ENCODE data around the gene BMP10. TPM values are rescaled to one million over a fixed set of nuclear protein-coding genes. Genes with fewer than 3 reads are reported as not detected.

The BMP10 gene
- polyA plus RNA-seq, 1 donor (not counting 4 experiments of a cell fraction or from before 2014, with no cell fraction given), result 0.05 TPM

- peak overlapping the region; percentile 46 for H3K27ac ChIP-seq (ENCODE audit: control insufficient read depth, insufficient read depth, low read length)
- no peak overlapping the region for H3K9ac ChIP-seq (ENCODE audit: control insufficient read depth, extremely low read depth, insufficient read depth, low read length)
- DNase-seq (ENCODE audit: low read depth, low spot score) (peak; percentile 44), FAIRE-seq (peak; percentile 86)
- H3K4me1 ChIP-seq (ENCODE audit: control insufficient read depth, extremely low read depth, insufficient read depth, low read length), result peaks cover 29% of the 10 kb centered on the region
- no peak overlapping the region for H2AFZ ChIP-seq (ENCODE audit: control insufficient read depth, low read length)
- no peaks in the 10 kb centered on the region for H3K9me1 ChIP-seq (ENCODE audit: control insufficient read depth, extremely low read depth, insufficient read depth, low read length)
- no peaks in the 10 kb centered on the region for H3K27me3 ChIP-seq (ENCODE audit: control insufficient read depth, extremely low read depth, insufficient read depth, low read length)
- H3K9me3 ChIP-seq (ENCODE audit: control insufficient read depth, low read depth, low read length), result no peaks in the 10 kb centered on the region
- H3K36me3 ChIP-seq (ENCODE audit: control insufficient read depth in 2 of 2, extremely low read depth in 1 of 2, insufficient read depth in 2 of 2, low read length in 2 of 2), result no peaks in the 10 kb centered on the region
- dilution Hi-C loops (cut with MboI; ENCODE audit: extremely low pct_ligation_motif_present, low sequenced_read_pairs), result no loop called here
- H3K4me3 ChIP-seq (ENCODE audit: control insufficient read depth in 2 of 3, extremely low read depth in 1 of 3, insufficient read depth in 2 of 3, low read depth in 1 of 3, low read length in 3 of 3), result no peak overlapping the region
- TF ChIP-seq CTCF (optimal IDR thresholded peaks at IDR 0.05 in 1 of 3, IDR thresholded peaks at IDR 0.05 in 1 of 3, conservative IDR thresholded peaks at IDR 0.05 in 1 of 3; ENCODE audit: extremely low read depth in 1 of 3, insufficient read depth in 2 of 3, low read length in 3 of 3) (no peak), EZH2 (IDR thresholded peaks at IDR 0.05; ENCODE audit: low read length) (no peak)
- no peaks in the 10 kb centered on the region for H4K20me1 ChIP-seq (ENCODE audit: control insufficient read depth, extremely low read depth, insufficient read depth, low read length)
- peak overlapping the region; percentile 36 for H3K4me2 ChIP-seq (ENCODE audit: control insufficient read depth, extremely low read depth, insufficient read depth, low read depth, low read length)
- H3K79me2 ChIP-seq (ENCODE audit: control insufficient read depth, insufficient read depth, low read length), result no peaks in the 10 kb centered on the region
These were observed 47.3 kb upstream of the BMP10 start for GRCh38 chr2:68918497-68918896.

DNA sequence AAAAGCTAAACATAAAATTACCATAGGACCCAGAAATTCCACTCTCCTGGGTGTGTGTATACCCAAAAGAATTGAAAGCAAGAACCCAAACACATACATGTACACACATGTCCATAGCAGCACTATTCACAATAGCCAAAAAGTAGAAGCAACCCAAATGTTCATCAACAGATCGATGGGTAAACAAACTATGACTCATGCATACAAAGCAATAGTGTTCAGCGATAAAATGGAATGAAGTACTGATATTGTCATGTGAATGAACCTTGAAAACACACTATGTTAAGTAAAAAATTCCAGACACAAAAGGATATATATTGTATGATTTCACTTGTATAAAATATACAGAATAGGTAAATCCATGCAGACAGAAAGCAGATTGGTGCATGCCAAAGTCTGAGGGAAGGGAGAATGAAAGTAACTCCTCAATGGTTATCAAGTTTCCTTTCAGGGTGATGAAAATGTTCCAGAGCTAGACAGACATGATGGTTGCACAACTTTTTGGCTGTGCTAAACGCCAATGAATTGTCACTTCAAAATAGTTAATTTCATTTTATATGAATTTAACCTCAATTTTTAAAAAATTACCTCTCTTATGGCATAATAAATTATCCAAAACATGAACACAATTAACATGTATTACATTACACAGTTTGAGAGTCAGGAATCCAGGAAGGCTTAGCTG is 46.0 kb upstream of the BMP10 start:
- FAIRE-seq (peak; percentile 53), DNase-seq (ENCODE audit: low read depth, low spot score) (no peak)
- peaks cover 29% of the 10 kb centered on the region for H3K4me1 ChIP-seq (ENCODE audit: control insufficient read depth, extremely low read depth, insufficient read depth, low read length)
- dilution Hi-C loops (cut with MboI; ENCODE audit: extremely low pct_ligation_motif_present, low sequenced_read_pairs), result no loop called here
- no peak overlapping the region for H3K27ac ChIP-seq (ENCODE audit: control insufficient read depth, insufficient read depth, low read length)
- H2AFZ ChIP-seq (ENCODE audit: control insufficient read depth, low read length), result no peak overlapping the region
- no peaks in the 10 kb centered on the region for H3K36me3 ChIP-seq (ENCODE audit: control insufficient read depth in 2 of 2, extremely low read depth in 1 of 2, insufficient read depth in 2 of 2, low read length in 2 of 2)
- H3K9me3 ChIP-seq (ENCODE audit: control insufficient read depth, low read depth, low read length), result no peaks in the 10 kb centered on the region
- TF ChIP-seq CTCF (optimal IDR thresholded peaks at IDR 0.05 in 1 of 3, IDR thresholded peaks at IDR 0.05 in 1 of 3, conservative IDR thresholded peaks at IDR 0.05 in 1 of 3; ENCODE audit: extremely low read depth in 1 of 3, insufficient read depth in 2 of 3, low read length in 3 of 3) (no peak), EZH2 (IDR thresholded peaks at IDR 0.05; ENCODE audit: low read length) (no peak)
- H4K20me1 ChIP-seq (ENCODE audit: control insufficient read depth, extremely low read depth, insufficient read depth, low read length), result no peaks in the 10 kb centered on the region
- no peaks in the 10 kb centered on the region for H3K79me2 ChIP-seq (ENCODE audit: control insufficient read depth, insufficient read depth, low read length)
- no peak overlapping the region for H3K4me3 ChIP-seq (ENCODE audit: control insufficient read depth in 2 of 3, extremely low read depth in 1 of 3, insufficient read depth in 2 of 3, low read depth in 1 of 3, low read length in 3 of 3)
- H3K4me2 ChIP-seq (ENCODE audit: control insufficient read depth, extremely low read depth, insufficient read depth, low read depth, low read length), result no peak overlapping the region
- no peaks in the 10 kb centered on the region for H3K9me1 ChIP-seq (ENCODE audit: control insufficient read depth, extremely low read depth, insufficient read depth, low read length)
- no peak overlapping the region for H3K9ac ChIP-seq (ENCODE audit: control insufficient read depth, extremely low read depth, insufficient read depth, low read length)
- H3K27me3 ChIP-seq (ENCODE audit: control insufficient read depth, extremely low read depth, insufficient read depth, low read length), result no peaks in the 10 kb centered on the region
